BLaER1 treated with 17β-estradiol and CSF1 and Interleukin-3, amounts not matched to agents 10 nM and 100 nM (cell line): ENCODE results near the gene MPG.
"Not testable (repeated sequence)": the region's sequence is repeated elsewhere in the genome, so short reads cannot be mapped to it uniquely, and the experiment has no call there.

ENCODE experiments used
- H3K27ac ChIP-seq, 11 experiments: shearing (Covaris generic); formaldehyde crosslinking; 2 replicates each; pipeline ENCODE4 v1.8.1; 2022
- H3K27me3 ChIP-seq, 11 experiments: shearing (Covaris generic); formaldehyde crosslinking; 2 replicates each; pipeline ENCODE4 v1.8.1; 2022
- H3K36me3 ChIP-seq, 11 experiments: shearing (Covaris generic); formaldehyde crosslinking; 2 replicates each; pipeline ENCODE4 v1.8.1; 2022
- H3K4me1 ChIP-seq, 10 experiments: shearing (Covaris generic); formaldehyde crosslinking; 2 replicates each; pipeline ENCODE4 v1.8.1; 2022
- H3K4me2 ChIP-seq, 11 experiments: shearing (Covaris generic); formaldehyde crosslinking; 2 replicates each; pipeline ENCODE4 v1.8.1; 2022
- H3K4me3 ChIP-seq, 10 experiments: shearing (Covaris generic); formaldehyde crosslinking; 2 replicates each; pipeline ENCODE4 v1.8.1; 2022
- H3K9ac ChIP-seq, 11 experiments: shearing (Covaris generic); formaldehyde crosslinking; 2 replicates each; pipeline ENCODE4 v1.8.1; 2022
- H3K9me3 ChIP-seq, 11 experiments: shearing (Covaris generic); formaldehyde crosslinking; replicated peaks in 1 of 11; 2 replicates each; pipeline ENCODE4 v1.8.1; 2022
- H4K20me1 ChIP-seq, 11 experiments: shearing (Covaris generic); formaldehyde crosslinking; 2 replicates each; pipeline ENCODE4 v1.8.1; 2022
- Cebpa-rat ChIP-seq, 11 experiments: shearing (Covaris generic); IDR thresholded peaks; 2 replicates each; pipeline ENCODE4 v1.8.1; 2022

Gene MPG

DNA sequence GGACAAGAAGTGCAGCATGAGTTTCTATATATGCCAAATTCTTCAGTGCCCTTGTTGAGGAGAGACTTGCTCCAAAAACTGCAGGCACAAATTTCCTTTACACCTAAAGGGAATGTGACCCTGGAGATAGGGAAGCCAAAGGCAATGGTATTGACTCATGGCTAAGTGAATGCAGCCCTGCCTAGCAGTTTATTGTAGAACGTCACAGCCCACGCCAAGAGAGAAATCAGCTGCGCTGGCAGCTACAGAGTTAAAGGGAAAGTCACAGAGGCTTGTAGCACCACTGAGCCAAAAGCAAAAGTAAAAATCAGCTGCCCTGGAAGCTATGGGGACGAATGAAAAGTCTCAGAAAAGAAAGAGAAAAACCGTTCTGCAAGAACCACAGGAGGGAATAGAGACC is 34.7 kb upstream of the MPG start:
- peaks cover 46 to 98% (median 86%) of the 10 kb centered on the region in 11 experiments for H3K36me3 ChIP-seq

DNA sequence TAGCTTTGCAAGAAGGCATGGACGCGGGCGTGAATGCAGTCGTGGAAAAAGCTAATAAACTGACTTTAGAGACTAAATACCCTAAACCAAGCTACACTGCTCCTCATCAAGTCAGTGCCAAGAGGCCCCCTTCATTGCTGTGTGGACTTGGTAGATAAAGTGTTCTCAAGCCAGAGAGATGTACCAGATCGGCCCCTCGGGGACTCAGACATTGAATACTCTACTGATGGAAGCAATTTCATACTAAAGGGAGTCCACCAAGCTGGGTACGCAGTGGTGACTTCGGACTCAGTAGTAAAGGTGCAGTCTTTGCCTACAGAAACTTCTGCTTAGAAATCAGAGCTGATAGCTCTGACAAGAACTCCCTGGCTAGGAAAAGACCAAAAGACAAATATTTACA is 33.4 kb upstream of the MPG start:
- peaks cover 0 to 11% (median 0%) of the 10 kb centered on the region in 11 experiments; a peak in 3 of 22 replicates for H3K9me3 ChIP-seq
- peak overlapping the region in 3 of 11 experiments; percentile 5 to 19 (median 8); a peak in 4 of 22 replicates for H3K4me2 ChIP-seq
- H3K27me3 ChIP-seq: no peaks in the 10 kb centered on the region
- H3K9ac ChIP-seq: no peak overlapping the region
- H3K4me3 ChIP-seq: no peak overlapping the region
- peaks cover 0 to 85% (median 41%) of the 10 kb centered on the region in 11 experiments; a peak in 16 of 22 replicates for H4K20me1 ChIP-seq
- H3K27ac ChIP-seq: no peak overlapping the region
- peaks cover 46 to 100% (median 94%) of the 10 kb centered on the region in 11 experiments for H3K36me3 ChIP-seq
- H3K4me1 ChIP-seq: peaks cover 18 to 56% (median 33%) of the 10 kb centered on the region in 10 experiments
- TF ChIP-seq Cebpa-rat (IDR thresholded peaks at IDR 0.05): no peak

More for the DNA sequence above, 34.7 kb upstream of the MPG start:
- Histone ChIP-seq H3K4me3 (no peak overlapping the region), H3K27ac (no peak overlapping the region), H3K9ac (no peak overlapping the region), H3K27me3 (no peaks in the 10 kb centered on the region), H4K20me1 (peaks cover 0 to 85% (median 43%) of the 10 kb centered on the region in 11 experiments; a peak in 15 of 22 replicates), H3K9me3 (peaks cover 0 to 11% (median 0%) of the 10 kb centered on the region in 11 experiments; a peak in 3 of 22 replicates), H3K4me1 (peaks cover 31 to 64% (median 47%) of the 10 kb centered on the region in 10 experiments), H3K4me2 (peak overlapping the region in 9 of 11 experiments; percentile 14 to 42 (median 25); a peak in 11 of 22 replicates)
- TF ChIP-seq Cebpa-rat (IDR thresholded peaks at IDR 0.05): no peak

DNA sequence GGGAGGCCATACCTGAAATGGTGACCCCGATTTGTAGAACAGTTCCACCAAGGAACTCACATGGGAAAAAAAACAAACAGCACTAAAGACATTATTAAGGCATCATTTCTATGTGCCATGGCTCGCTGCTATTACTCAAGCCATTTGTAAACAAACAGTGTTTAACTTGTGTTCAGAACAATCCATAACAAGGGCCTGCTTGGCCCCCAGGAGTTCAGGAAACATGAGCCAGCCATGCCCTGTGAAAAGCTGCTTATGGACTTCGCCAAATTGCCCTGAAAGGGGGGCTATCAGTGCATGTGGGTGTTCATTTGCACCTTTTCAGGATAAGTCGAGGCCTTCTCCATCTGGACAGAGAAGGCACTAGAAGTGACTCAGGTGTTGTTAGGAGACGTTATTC is 32.6 kb upstream of the MPG start:
- no peaks in the 10 kb centered on the region for H3K27me3 ChIP-seq
- no peak for TF ChIP-seq Cebpa-rat (IDR thresholded peaks at IDR 0.05)
- H3K4me1 ChIP-seq: peaks cover 13 to 56% (median 30%) of the 10 kb centered on the region in 10 experiments
- peaks cover 0 to 11% (median 0%) of the 10 kb centered on the region in 11 experiments; a peak in 3 of 22 replicates for H3K9me3 ChIP-seq
- no peak overlapping the region for H3K27ac ChIP-seq
- peaks cover 0 to 88% (median 46%) of the 10 kb centered on the region in 11 experiments; a peak in 16 of 22 replicates for H4K20me1 ChIP-seq
- H3K4me2 ChIP-seq: no peak overlapping the region
- no peak overlapping the region for H3K4me3 ChIP-seq
- H3K9ac ChIP-seq: no peak overlapping the region; a peak in 1 of 22 replicates
- peaks cover 46 to 100% (median 96%) of the 10 kb centered on the region in 11 experiments for H3K36me3 ChIP-seq

DNA sequence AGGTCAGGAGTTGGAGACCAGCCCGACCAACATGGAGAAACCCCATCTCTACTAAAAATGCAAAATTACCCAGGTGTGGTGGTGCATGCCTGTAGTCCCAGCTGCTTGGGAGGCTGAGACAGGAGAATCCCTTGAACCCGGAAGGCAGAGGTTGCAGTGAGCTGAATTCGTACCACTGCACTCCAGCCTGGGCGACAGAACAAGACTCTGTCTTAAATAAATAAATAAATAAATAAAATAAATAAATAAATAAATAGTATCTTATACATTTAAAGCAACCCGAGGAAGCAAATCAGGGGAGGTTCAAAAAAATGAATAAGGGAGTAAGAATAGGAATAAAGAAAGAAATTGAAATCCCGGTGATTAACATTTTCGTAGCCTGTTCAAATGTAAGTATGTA is 31.5 kb upstream of the MPG start:
- H3K9me3 ChIP-seq: peaks cover 0 to 11% (median 0%) of the 10 kb centered on the region in 11 experiments; a peak in 3 of 22 replicates
- not testable (repeated sequence) for H3K4me2 ChIP-seq, H3K27me3 ChIP-seq, H3K27ac ChIP-seq, H3K9ac ChIP-seq, H3K4me3 ChIP-seq
- H4K20me1 ChIP-seq: peaks cover 0 to 96% (median 57%) of the 10 kb centered on the region in 11 experiments; a peak in 18 of 22 replicates
- H3K4me1 ChIP-seq: peaks cover 22 to 64% (median 40%) of the 10 kb centered on the region in 10 experiments
- H3K36me3 ChIP-seq: peaks cover 54 to 100% (median 96%) of the 10 kb centered on the region in 11 experiments

DNA sequence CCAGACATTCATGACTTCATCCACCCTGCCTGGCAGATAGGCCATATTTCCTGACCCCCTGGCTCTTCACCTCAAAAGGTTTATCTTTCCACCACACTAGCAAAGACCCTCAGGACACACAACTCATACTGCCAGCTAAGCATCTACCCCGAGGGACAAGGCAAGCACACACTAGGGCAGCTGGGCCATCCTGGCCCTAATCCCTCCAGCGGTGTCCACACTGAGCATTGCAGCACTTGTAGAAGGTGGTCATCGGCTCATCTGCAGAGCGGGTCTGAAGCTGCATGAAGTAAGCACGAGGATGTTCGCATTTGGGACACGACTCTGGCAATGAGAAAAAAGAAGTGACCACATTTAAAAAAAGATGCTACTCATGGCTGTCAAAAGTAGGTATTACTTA is 30.8 kb upstream of the MPG start:
- Histone ChIP-seq H3K27ac (no peak overlapping the region), H3K27me3 (no peaks in the 10 kb centered on the region), H3K4me1 (peaks cover 29 to 66% (median 43%) of the 10 kb centered on the region in 10 experiments), H3K4me3 (no peak overlapping the region), H3K36me3 (peaks cover 51 to 98% (median 92%) of the 10 kb centered on the region in 11 experiments), H3K9me3 (peaks cover 0 to 6% (median 0%) of the 10 kb centered on the region in 11 experiments; a peak in 1 of 22 replicates), H3K4me2 (no peak overlapping the region), H3K9ac (peak overlapping the region in 2 of 11 experiments; percentile 12 to 22; a peak in 1 of 22 replicates), H4K20me1 (peaks cover 0 to 96% (median 64%) of the 10 kb centered on the region in 11 experiments; a peak in 18 of 22 replicates)
- TF ChIP-seq Cebpa-rat (IDR thresholded peaks at IDR 0.05): no peak

DNA sequence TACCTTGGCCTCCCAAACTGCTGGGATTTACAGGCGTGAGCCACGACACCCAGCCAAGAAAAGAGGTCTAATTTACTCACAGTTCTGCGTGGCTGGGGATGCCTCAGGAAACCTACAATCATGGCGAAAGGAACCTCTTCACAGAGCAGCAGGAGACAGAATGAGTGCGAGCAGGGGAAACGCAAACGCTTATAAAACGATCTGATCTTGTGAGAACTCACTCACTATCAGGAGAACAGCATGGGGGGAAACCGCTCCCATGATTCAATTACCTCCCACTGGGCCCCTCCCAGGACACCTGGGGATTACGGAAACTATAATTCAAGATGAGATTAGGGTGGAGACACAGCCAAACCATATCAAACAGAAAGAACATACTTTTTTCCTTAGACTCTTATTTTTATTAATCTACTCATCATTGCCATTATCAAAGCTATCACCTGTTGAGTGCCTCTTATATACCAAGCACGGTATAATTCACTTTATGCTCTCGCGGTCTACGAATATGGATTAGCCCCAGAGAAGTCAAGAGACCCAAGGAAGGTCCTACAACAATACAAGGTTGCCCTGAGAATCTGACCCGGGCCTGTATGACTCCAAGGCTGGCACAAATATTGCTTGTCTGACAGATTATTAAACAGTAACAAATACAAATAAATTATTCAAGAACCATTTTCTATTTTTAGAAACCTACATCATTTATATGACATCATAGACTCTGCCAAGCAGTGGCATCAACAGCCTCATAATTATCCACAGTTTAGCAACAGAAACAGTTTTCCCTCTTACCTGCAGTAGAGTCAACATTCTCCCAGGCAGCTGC is 27.0 kb upstream of the MPG start:
- H4K20me1 ChIP-seq: peaks cover 0 to 88% (median 66%) of the 10 kb centered on the region in 11 experiments; a peak in 18 of 22 replicates
- H3K4me2 ChIP-seq: peak overlapping the region; percentile 54 to 95 (median 70); a peak in 21 of 22 replicates
- H3K4me1 ChIP-seq: peaks cover 35 to 58% (median 40%) of the 10 kb centered on the region in 10 experiments
- peaks cover 28 to 72% (median 65%) of the 10 kb centered on the region in 11 experiments for H3K36me3 ChIP-seq
- TF ChIP-seq Cebpa-rat (IDR thresholded peaks at IDR 0.05): no peak
- peak overlapping the region in 8 of 10 experiments; percentile 69 to 93 (median 78); a peak in 11 of 20 replicates for H3K4me3 ChIP-seq
- no peaks in the 10 kb centered on the region for H3K27me3 ChIP-seq
- peak overlapping the region in 7 of 11 experiments; percentile 1 to 84 (median 15); a peak in 6 of 22 replicates for H3K9ac ChIP-seq
- no peak overlapping the region for H3K27ac ChIP-seq
- no peaks in the 10 kb centered on the region for H3K9me3 ChIP-seq

DNA sequence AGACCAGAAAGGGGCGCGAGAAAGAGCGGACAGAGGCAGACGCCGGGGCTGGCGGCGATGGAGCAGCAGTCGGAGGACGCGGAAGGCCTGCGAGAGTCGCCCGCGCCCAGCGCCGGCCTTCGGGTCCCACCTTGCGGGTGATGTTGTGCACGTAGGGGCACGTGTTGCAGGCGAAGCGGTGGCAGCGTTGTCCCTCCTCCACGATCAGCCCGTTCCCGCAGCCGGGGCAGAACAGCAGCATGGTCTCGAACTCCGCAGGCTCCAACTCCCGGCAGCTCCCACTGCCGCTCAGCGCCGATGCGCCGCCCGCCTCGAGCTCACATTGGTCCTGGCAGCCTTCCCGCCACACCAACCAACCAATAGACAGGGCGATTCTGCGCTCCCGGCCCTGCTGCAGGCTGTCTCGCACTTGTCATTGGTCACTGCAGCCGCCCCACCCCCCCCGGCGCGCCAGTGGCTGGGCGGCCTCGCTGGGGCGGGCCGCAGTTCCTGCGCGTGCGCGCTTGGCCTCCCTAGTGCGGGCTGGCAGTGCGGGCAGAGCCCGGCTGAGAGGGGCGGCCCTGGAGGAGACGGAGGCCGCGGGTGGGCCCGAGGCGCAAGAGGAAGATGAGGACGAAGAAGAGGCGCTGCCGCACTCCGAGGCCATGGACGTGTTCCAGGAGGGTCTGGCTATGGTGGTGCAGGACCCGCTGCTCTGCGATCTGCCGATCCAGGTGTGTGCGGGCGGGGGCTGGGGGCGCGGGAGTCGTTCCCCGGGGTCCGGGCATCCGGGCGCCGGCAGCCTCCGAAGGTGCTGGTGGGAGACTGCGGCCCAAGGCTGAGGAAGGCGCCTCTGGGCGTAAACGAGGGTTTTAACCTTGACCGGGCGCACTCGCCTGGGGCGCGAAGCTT is 24.4 kb upstream of the MPG start, which contains the start of the genes POLR3K and SNRNP25:
Gene POLR3K (minus strand): TSS at position 263 of the 891 bp plus-strand sequence. CDS start 22 bp downstream, at position 241.
Gene SNRNP25 (plus strand): TSS at position 483 of the 891 bp plus-strand sequence. CDS start 189 bp downstream, at position 672.
- Histone ChIP-seq H3K36me3 (peaks cover 38 to 72% (median 68%) of the 10 kb centered on the region in 11 experiments), H3K27ac (peak within 1 kb of the TSS in 10 of 11 experiments; percentile 60 to 88 (median 84); a peak in 21 of 22 replicates)
- TF ChIP-seq Cebpa-rat (IDR thresholded peaks at IDR 0.05): no peak

DNA sequence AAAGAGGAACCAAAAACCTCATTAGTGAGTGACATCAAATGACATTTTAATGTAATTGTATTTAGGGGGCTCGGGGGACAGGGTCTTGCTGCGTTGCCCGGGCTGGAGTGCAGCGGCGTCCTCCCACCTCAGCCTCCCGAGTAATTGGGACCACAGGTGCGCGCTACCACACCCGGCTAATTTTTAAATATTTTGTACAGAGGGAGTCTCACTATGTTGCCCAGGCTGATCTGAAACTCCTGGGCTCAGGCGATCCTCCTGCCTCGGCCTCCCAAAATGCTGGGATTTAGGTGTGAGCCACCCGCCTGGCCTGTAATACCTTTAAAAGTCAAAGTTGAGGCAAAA is 23.8 kb upstream of the MPG start:
- no peak for TF ChIP-seq Cebpa-rat (IDR thresholded peaks at IDR 0.05)
- H3K4me2 ChIP-seq: peak overlapping the region; percentile 79 to 98 (median 94)
- peaks cover 35 to 51% (median 43%) of the 10 kb centered on the region in 10 experiments for H3K4me1 ChIP-seq
- H3K27ac ChIP-seq: peak overlapping the region in 10 of 11 experiments; percentile 60 to 88 (median 84); a peak in 20 of 22 replicates
- peak overlapping the region; percentile 69 to 93 (median 78) for H3K4me3 ChIP-seq
- H3K36me3 ChIP-seq: peaks cover 45 to 72% (median 66%) of the 10 kb centered on the region in 11 experiments
- H3K9ac ChIP-seq: peak overlapping the region; percentile 82 to 91 (median 85)
- no peaks in the 10 kb centered on the region for H3K27me3 ChIP-seq
- H4K20me1 ChIP-seq: peaks cover 0 to 79% (median 51%) of the 10 kb centered on the region in 11 experiments; a peak in 18 of 22 replicates
- no peaks in the 10 kb centered on the region for H3K9me3 ChIP-seq

More for the DNA sequence above, 24.4 kb upstream of the MPG start, which contains the start of the genes POLR3K and SNRNP25:
- H3K9me3 ChIP-seq: no peaks in the 10 kb centered on the region
- H3K4me3 ChIP-seq: peak within 1 kb of the TSS; percentile 69 to 93 (median 78)
- no peaks in the 10 kb centered on the region for H3K27me3 ChIP-seq
- peaks cover 35 to 51% (median 43%) of the 10 kb centered on the region in 10 experiments for H3K4me1 ChIP-seq
- H4K20me1 ChIP-seq: peaks cover 0 to 80% (median 56%) of the 10 kb centered on the region in 11 experiments; a peak in 18 of 22 replicates
- peak within 1 kb of the TSS; percentile 82 to 91 (median 85) for H3K9ac ChIP-seq
- peak within 1 kb of the TSS; percentile 79 to 98 (median 94) for H3K4me2 ChIP-seq
